HCT116 (cell line): ENCODE measurements around the gene ZNF692.

Experiments
- EZH2 ChIP-seq: fragments of 200-600 bp; sonication (generic); IDR thresholded peaks from 2 replicates; pipeline ENCODE4 v1.6.1; 2017; ENCODE audit warnings: antibody characterized with exemption, mixed run types
- POLR2AphosphoS5 ChIP-seq: IDR thresholded peaks from 2 replicates; pipeline ENCODE4 v1.6.1; 2011; ENCODE audit warnings: mild to moderate bottlenecking, low read depth, low read length, moderate library complexity
- SRF ChIP-seq: IDR thresholded peaks from 2 replicates; pipeline ENCODE4 v1.6.1; 2012; ENCODE audit warnings: low read depth
- TF ChIP-seq, protein P1 (sequence below), 3 experiments: fragments of 200-600 bp in 1 of 3; sonication (generic) in 1 of 3; IDR thresholded peaks in 2 of 3; conservative IDR thresholded peaks in 1 of 3; 2 replicates each; pipeline ENCODE4 v1.5.1; 2012 to 2017; ENCODE audit warnings: low read depth in 2 of 3, low read length in 2 of 3, antibody characterized with exemption in 1 of 3, borderline replicate concordance in 1 of 3, control low read depth in 1 of 3, mild to moderate bottlenecking in 1 of 3, mixed read lengths in 1 of 3, mixed run types in 1 of 3, moderate library complexity in 1 of 3; ENCODE audit not compliant: insufficient read depth in 1 of 3
- TF ChIP-seq, protein P2 (sequence below): IDR thresholded peaks from 2 replicates; pipeline ENCODE4 v1.6.1; 2011; ENCODE audit warnings: mild to moderate bottlenecking, low read length, moderate library complexity; ENCODE audit not compliant: insufficient replicate concordance; ENCODE audit errors: extremely low read depth
- TF ChIP-seq, protein P3 (sequence below): IDR thresholded peaks from 2 replicates; pipeline ENCODE4 v1.6.1; 2012; ENCODE audit warnings: low read depth

DNA sequence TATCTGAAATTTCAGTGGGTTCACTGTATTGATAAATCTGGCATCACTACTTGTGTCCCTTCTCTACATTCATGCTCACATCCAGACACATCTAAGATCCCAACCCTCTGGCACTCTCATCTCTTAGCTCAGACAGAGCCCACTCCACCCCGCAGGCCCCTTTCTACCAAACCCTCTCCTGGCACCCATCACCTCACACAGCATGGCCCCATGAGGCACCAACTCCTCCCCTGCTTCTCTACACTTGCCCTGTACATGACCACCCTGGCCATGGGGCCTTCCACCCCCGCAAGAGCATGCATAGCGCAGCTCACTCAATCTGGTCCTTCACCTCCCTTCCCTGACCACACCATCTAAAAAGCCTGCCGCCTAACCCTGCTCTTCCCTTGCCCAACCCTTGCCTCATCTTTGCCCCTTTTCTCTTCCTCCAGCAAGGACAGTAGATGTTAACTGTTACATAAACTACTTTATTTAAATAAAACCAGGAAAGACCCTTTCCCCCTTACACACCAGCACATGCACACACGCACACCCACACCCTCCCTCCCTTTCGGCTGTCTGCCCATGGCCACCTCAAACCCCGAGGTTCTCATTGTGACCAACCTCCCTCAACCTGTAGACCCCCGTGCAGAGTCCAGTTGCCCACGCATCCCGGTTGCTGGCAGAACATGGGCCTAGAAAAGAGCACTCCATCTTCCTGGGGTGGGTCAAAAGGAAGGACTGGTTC is 48.7 kb downstream of the ZNF692 start:
- TF ChIP-seq SRF, result no peak
- TF ChIP-seq, protein P1, sequence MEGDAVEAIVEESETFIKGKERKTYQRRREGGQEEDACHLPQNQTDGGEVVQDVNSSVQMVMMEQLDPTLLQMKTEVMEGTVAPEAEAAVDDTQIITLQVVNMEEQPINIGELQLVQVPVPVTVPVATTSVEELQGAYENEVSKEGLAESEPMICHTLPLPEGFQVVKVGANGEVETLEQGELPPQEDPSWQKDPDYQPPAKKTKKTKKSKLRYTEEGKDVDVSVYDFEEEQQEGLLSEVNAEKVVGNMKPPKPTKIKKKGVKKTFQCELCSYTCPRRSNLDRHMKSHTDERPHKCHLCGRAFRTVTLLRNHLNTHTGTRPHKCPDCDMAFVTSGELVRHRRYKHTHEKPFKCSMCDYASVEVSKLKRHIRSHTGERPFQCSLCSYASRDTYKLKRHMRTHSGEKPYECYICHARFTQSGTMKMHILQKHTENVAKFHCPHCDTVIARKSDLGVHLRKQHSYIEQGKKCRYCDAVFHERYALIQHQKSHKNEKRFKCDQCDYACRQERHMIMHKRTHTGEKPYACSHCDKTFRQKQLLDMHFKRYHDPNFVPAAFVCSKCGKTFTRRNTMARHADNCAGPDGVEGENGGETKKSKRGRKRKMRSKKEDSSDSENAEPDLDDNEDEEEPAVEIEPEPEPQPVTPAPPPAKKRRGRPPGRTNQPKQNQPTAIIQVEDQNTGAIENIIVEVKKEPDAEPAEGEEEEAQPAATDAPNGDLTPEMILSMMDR (IDR thresholded peaks at IDR 0.05 in 2 of 3, conservative IDR thresholded peaks at IDR 0.05 in 1 of 3; ENCODE audit: borderline replicate concordance in 1 of 3, insufficient read depth in 1 of 3, low read depth in 2 of 3, low read length in 2 of 3), result no peak
- TF ChIP-seq, protein P2, sequence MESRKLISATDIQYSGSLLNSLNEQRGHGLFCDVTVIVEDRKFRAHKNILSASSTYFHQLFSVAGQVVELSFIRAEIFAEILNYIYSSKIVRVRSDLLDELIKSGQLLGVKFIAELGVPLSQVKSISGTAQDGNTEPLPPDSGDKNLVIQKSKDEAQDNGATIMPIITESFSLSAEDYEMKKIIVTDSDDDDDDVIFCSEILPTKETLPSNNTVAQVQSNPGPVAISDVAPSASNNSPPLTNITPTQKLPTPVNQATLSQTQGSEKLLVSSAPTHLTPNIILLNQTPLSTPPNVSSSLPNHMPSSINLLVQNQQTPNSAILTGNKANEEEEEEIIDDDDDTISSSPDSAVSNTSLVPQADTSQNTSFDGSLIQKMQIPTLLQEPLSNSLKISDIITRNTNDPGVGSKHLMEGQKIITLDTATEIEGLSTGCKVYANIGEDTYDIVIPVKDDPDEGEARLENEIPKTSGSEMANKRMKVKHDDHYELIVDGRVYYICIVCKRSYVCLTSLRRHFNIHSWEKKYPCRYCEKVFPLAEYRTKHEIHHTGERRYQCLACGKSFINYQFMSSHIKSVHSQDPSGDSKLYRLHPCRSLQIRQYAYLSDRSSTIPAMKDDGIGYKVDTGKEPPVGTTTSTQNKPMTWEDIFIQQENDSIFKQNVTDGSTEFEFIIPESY, result no peak
- no peak for TF ChIP-seq EZH2
- TF ChIP-seq POLR2AphosphoS5, result no peak
- TF ChIP-seq, protein P3, sequence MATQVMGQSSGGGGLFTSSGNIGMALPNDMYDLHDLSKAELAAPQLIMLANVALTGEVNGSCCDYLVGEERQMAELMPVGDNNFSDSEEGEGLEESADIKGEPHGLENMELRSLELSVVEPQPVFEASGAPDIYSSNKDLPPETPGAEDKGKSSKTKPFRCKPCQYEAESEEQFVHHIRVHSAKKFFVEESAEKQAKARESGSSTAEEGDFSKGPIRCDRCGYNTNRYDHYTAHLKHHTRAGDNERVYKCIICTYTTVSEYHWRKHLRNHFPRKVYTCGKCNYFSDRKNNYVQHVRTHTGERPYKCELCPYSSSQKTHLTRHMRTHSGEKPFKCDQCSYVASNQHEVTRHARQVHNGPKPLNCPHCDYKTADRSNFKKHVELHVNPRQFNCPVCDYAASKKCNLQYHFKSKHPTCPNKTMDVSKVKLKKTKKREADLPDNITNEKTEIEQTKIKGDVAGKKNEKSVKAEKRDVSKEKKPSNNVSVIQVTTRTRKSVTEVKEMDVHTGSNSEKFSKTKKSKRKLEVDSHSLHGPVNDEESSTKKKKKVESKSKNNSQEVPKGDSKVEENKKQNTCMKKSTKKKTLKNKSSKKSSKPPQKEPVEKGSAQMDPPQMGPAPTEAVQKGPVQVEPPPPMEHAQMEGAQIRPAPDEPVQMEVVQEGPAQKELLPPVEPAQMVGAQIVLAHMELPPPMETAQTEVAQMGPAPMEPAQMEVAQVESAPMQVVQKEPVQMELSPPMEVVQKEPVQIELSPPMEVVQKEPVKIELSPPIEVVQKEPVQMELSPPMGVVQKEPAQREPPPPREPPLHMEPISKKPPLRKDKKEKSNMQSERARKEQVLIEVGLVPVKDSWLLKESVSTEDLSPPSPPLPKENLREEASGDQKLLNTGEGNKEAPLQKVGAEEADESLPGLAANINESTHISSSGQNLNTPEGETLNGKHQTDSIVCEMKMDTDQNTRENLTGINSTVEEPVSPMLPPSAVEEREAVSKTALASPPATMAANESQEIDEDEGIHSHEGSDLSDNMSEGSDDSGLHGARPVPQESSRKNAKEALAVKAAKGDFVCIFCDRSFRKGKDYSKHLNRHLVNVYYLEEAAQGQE, result no peak
